MM.1S (cell line): Measurements from ENCODE around the gene CSTPP1.

ENCODE experiments used
- DNase-seq: peaks from one replicate; pipeline ENCODE4 v3.0.0-alpha.2; 2015
- H2AFZ ChIP-seq: fragments of 300-600 bp; sonication (generic); 2 replicates; pipeline ENCODE4 v1.6.0; 2016; ENCODE audit warnings: antibody characterized with exemption, low read length
- H3F3A ChIP-seq: fragments of 300-600 bp; sonication (generic); 2 replicates; pipeline ENCODE4 v1.6.1; 2016; ENCODE audit warnings: mild to moderate bottlenecking, antibody characterized with exemption, low read length, moderate library complexity, mixed read lengths; ENCODE audit not compliant: insufficient read depth
- H3K27ac ChIP-seq: fragments of 300-600 bp; sonication (generic); 2 replicates; pipeline ENCODE4 v1.5.1; 2016; ENCODE audit warnings: mild to moderate bottlenecking, low read length
- H3K27me3 ChIP-seq: fragments of 300-600 bp; sonication (generic); replicated peaks from 2 replicates; pipeline ENCODE4 v1.6.0; 2016; ENCODE audit warnings: low read length; ENCODE audit not compliant: insufficient read depth
- H3K36me3 ChIP-seq: fragments of 300-600 bp; sonication (generic); replicated peaks from 2 replicates; pipeline ENCODE4 v1.6.1; 2016; ENCODE audit warnings: mild to moderate bottlenecking, low read length, mixed read lengths; ENCODE audit not compliant: insufficient read depth
- H3K4me1 ChIP-seq: fragments of 300-600 bp; sonication (generic); 2 replicates; pipeline ENCODE4 v1.6.1; 2016; ENCODE audit warnings: low read length, mixed read lengths
- H3K4me2 ChIP-seq: fragments of 300-600 bp; sonication (generic); 2 replicates; pipeline ENCODE4 v1.6.0; 2016; ENCODE audit warnings: low read depth, low read length
- H3K4me3 ChIP-seq: fragments of 300-600 bp; sonication (generic); 2 replicates; pipeline ENCODE4 v1.5.1; 2016; ENCODE audit warnings: low read length, mixed read lengths
- H3K79me2 ChIP-seq: fragments of 300-600 bp; sonication (generic); 2 replicates; pipeline ENCODE4 v1.6.1; 2016; ENCODE audit warnings: mixed run types, low read length, mixed read lengths
- H3K9ac ChIP-seq: fragments of 300-600 bp; sonication (generic); 2 replicates; pipeline ENCODE4 v1.6.1; 2016; ENCODE audit warnings: low read length, mixed read lengths
- H3K9me2 ChIP-seq: fragments of 300-600 bp; sonication (generic); replicated peaks from 2 replicates; pipeline ENCODE4 v1.6.1; 2016; ENCODE audit warnings: mild to moderate bottlenecking, low read length, mixed read lengths; ENCODE audit not compliant: insufficient read depth
- H3K9me3 ChIP-seq: fragments of 300-600 bp; sonication (generic); replicated peaks from 2 replicates; pipeline ENCODE4 v1.6.1; 2016; ENCODE audit warnings: mild to moderate bottlenecking, low read length, mixed read lengths; ENCODE audit not compliant: insufficient read depth
- H4K20me1 ChIP-seq: fragments of 300-600 bp; sonication (generic); 2 replicates; pipeline ENCODE4 v1.6.1; 2016; ENCODE audit warnings: mild to moderate bottlenecking, low read length, moderate library complexity, mixed read lengths; ENCODE audit not compliant: insufficient read depth
- CTCF ChIP-seq: fragments of 300-600 bp; sonication (generic); IDR thresholded peaks from 2 replicates; pipeline ENCODE4 v1.5.1; 2016; ENCODE audit warnings: antibody characterized with exemption, low read length, mixed read lengths
- EZH2 ChIP-seq: fragments of 300-600 bp; sonication (generic); optimal IDR thresholded peaks from 2 replicates; pipeline ENCODE3; 2017; ENCODE audit warnings: low read depth, mild to moderate bottlenecking, antibody characterized with exemption, low read length, mixed read lengths
- EZH2phosphoT487 ChIP-seq: fragments of 300-600 bp; sonication (generic); IDR thresholded peaks from 2 replicates; pipeline ENCODE4 v1.6.1; 2018; ENCODE audit warnings: antibody characterized with exemption, low read length

The CSTPP1 gene

GRCh38 chr11:47186700-47187695, 250.4 kb downstream of the CSTPP1 start:
- Histone ChIP-seq H3K9me3 (no peaks in the 10 kb centered on the region), H3K27ac (no peak overlapping the region), H3K79me2 (no peaks in the 10 kb centered on the region), H3K27me3 (peaks cover 49% of the 10 kb centered on the region), H3K9ac (peak overlapping the region; percentile 35; the same call in 1 of the 2 replicates), H4K20me1 (no peaks in the 10 kb centered on the region), H2AFZ (peak overlapping the region; percentile 94), H3K4me1 (0 out of 2 replicates have a peak, but pooled peaks cover 7% of the 10 kb centered on the region), H3K36me3 (no peaks in the 10 kb centered on the region), H3K4me3 (peak overlapping the region; percentile 56), H3F3A (peaks cover 15% of the 10 kb centered on the region), H3K9me2 (no peaks in the 10 kb centered on the region), H3K4me2 (peak overlapping the region; percentile 97)
- no peak for TF ChIP-seq CTCF
- peak; percentile 65 for DNase-seq

GRCh38 chr11:47187723-47188122, 251.2 kb downstream of the CSTPP1 start:
- H3K79me2 ChIP-seq: no peaks in the 10 kb centered on the region
- no peaks in the 10 kb centered on the region for H3K9me3 ChIP-seq
- no peaks in the 10 kb centered on the region for H3K9me2 ChIP-seq
- H3F3A ChIP-seq: peaks cover 15% of the 10 kb centered on the region
- H3K36me3 ChIP-seq: no peaks in the 10 kb centered on the region
- peak overlapping the region; percentile 94; the same call in 1 of the 2 replicates for H2AFZ ChIP-seq
- no peaks in the 10 kb centered on the region for H4K20me1 ChIP-seq
- no peak for DNase-seq
- TF ChIP-seq CTCF: no peak
- TF ChIP-seq EZH2phosphoT487: no peak
- TF ChIP-seq EZH2: no peak
- H3K4me1 ChIP-seq: 0 out of 2 replicates have a peak, but pooled peaks cover 7% of the 10 kb centered on the region
- H3K4me2 ChIP-seq: peak overlapping the region; percentile 97
- H3K9ac ChIP-seq: peak overlapping the region; percentile 4; the same call in 1 of the 2 replicates
- H3K27ac ChIP-seq: no peak overlapping the region
- H3K27me3 ChIP-seq: peaks cover 49% of the 10 kb centered on the region
- peak overlapping the region; percentile 56 for H3K4me3 ChIP-seq

- Histone ChIP-seq H4K20me1 (no peaks in the 10 kb centered on the region), H2AFZ (no peak overlapping the region), H3K4me1 (0 out of 2 replicates have a peak, but pooled peaks cover 7% of the 10 kb centered on the region), H3K36me3 (no peaks in the 10 kb centered on the region), H3K4me3 (no peak overlapping the region), H3K9me2 (no peaks in the 10 kb centered on the region), H3K79me2 (no peaks in the 10 kb centered on the region), H3K27ac (no peak overlapping the region), H3F3A (peaks cover 15% of the 10 kb centered on the region), H3K4me2 (peak overlapping the region; percentile 97; the same call in 1 of the 2 replicates), H3K9me3 (no peaks in the 10 kb centered on the region), H3K9ac (no peak overlapping the region), H3K27me3 (peaks cover 49% of the 10 kb centered on the region)
- TF ChIP-seq CTCF (no peak), EZH2phosphoT487 (no peak), EZH2 (no peak)
- DNase-seq: no peak
Observed at GRCh38 chr11:47188259-47188658, 251.7 kb downstream of the CSTPP1 start.
